Common myeloid progenitor, CD34-positive (primary cell): ENCODE measurements around the gene SEZ6.

Experiments used
- CTCF ChIA-PET: fragments of 350-600 bp; sonication (Branson Sonifier 250); formaldehyde crosslinking; loops from one replicate; lab custom pipeline; 2021; ENCODE audit warnings: antibody characterized with exemption; lab: Charles Lee
- POLR2A ChIA-PET: fragments of 350-600 bp; sonication (Branson Sonifier 250); formaldehyde crosslinking; loops from one replicate; lab custom pipeline; 2021; ENCODE audit warnings: antibody characterized with exemption; lab: Charles Lee
- DNase-seq, 3 donors: peaks; one replicate each; pipeline versions ENCODE4 v3.0.0 to v3.0.0-alpha.2; 2013
- H3K27ac ChIP-seq, 2 experiments: 1 replicate in 1 of 2; 2 replicates in 1 of 2; pipeline ENCODE4 v1.7.0; 2013; ENCODE audit warnings: inconsistent platforms in 2 of 2, low read length in 2 of 2, mild to moderate bottlenecking in 2 of 2, low read depth in 1 of 2, moderate library complexity in 1 of 2; ENCODE audit not compliant: severe bottlenecking in 2 of 2, insufficient read depth in 1 of 2, poor library complexity in 1 of 2
- H3K27me3 ChIP-seq, 5 experiments: replicated peaks in 2 of 5; 1 replicate in 3 of 5; 2 replicates in 2 of 5; pipeline versions ENCODE4 v1.6.1 to v1.7.0; 2013; ENCODE audit warnings: low read length in 4 of 5, mild to moderate bottlenecking in 2 of 5, moderate library complexity in 2 of 5, inconsistent platforms in 1 of 5; ENCODE audit not compliant: insufficient read depth in 5 of 5, control insufficient read depth in 4 of 5
- H3K36me3 ChIP-seq, 4 experiments: 1 replicate in 2 of 4; 2 replicates in 2 of 4; pipeline versions ENCODE4 v1.6.1 to v1.7.0; 2013; ENCODE audit warnings: low read length in 3 of 4, control low read depth in 1 of 4, mild to moderate bottlenecking in 1 of 4; ENCODE audit not compliant: control insufficient read depth in 4 of 4, insufficient read depth in 4 of 4
- H3K4me1 ChIP-seq, 4 experiments: 1 replicate in 3 of 4; 2 replicates in 1 of 4; pipeline versions ENCODE4 v1.6.1 to v1.7.1; 2013; ENCODE audit warnings: low read length in 3 of 4, mild to moderate bottlenecking in 3 of 4, control low read depth in 1 of 4, inconsistent platforms in 1 of 4, moderate library complexity in 1 of 4; ENCODE audit not compliant: control insufficient read depth in 4 of 4, insufficient read depth in 4 of 4; ENCODE audit errors: control extremely low read depth in 1 of 4
- H3K4me3 ChIP-seq, 7 experiments: 1 replicate in 4 of 7; 2 replicates in 3 of 7; pipeline versions ENCODE4 v1.5.1 to v1.7.0; 2013; ENCODE audit warnings: mild to moderate bottlenecking in 7 of 7, low read length in 6 of 7, moderate library complexity in 6 of 7, inconsistent platforms in 2 of 7, low read depth in 2 of 7, control low read depth in 1 of 7; ENCODE audit not compliant: insufficient read depth in 4 of 7, control insufficient read depth in 1 of 7; ENCODE audit errors: extremely low read depth in 1 of 7
- H3K9me3 ChIP-seq, 5 experiments: 1 replicate in 4 of 5; 2 replicates in 1 of 5; pipeline versions ENCODE4 v1.6.1 to v1.7.1; 2013; ENCODE audit warnings: low read length in 4 of 5, mild to moderate bottlenecking in 2 of 5, inconsistent platforms in 1 of 5, low read depth in 1 of 5, moderate library complexity in 1 of 5; ENCODE audit not compliant: control insufficient read depth in 4 of 5, insufficient read depth in 2 of 5; ENCODE audit errors: control extremely low read depth in 1 of 5
- WGBS: methylation state at CpG from one replicate; pipeline ENCODE4 v1.1.5; 2013; ENCODE audit not compliant: insufficient coverage; 5-methylcytosine and 5-hydroxymethylcytosine counted together

SEZ6 gene

DNA sequence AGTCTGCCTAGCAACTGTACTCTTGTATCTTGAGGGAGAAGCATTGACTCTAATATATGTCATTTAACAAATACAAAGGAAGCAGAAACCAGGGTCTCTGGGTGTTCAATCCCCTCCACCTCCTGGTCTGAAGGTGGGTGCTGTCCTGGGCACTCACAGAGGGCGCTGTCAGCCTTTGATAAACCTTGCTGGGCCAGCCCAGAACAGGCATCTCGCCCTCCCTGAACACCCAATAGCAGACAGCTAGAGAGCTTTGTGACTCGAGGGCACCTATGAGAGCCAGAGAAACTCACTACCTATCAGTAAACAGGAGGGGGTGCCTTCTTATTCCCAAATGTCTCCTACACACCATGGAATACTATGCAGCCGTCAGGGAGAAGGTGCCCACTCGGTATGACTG is 30.8 kb upstream of the SEZ6 start:
- DNase-seq: no peak
- Histone ChIP-seq H3K36me3 (no peaks in the 10 kb centered on the region), H3K4me3 (no peak overlapping the region), H3K4me1 (peaks cover 0 to 6% (median 3%) of the 10 kb centered on the region in 4 experiments), H3K27ac (no peak overlapping the region), H3K27me3 (peaks cover 8 to 43% (median 11%) of the 10 kb centered on the region in 5 experiments), H3K9me3 (peaks cover 0 to 24% (median 11%) of the 10 kb centered on the region in 5 experiments)
- ChIA-PET POLR2A (no interaction called here), CTCF (interaction anchor here (1.0 to 1.3 kb wide), 2 partner anchors 12 to 21 kb away, joined by 3 to 4 read pairs; no protein-coding TSS in a partner anchor)
- 82% methylated on average over 3 of the region's 5 CpGs for WGBS

DNA sequence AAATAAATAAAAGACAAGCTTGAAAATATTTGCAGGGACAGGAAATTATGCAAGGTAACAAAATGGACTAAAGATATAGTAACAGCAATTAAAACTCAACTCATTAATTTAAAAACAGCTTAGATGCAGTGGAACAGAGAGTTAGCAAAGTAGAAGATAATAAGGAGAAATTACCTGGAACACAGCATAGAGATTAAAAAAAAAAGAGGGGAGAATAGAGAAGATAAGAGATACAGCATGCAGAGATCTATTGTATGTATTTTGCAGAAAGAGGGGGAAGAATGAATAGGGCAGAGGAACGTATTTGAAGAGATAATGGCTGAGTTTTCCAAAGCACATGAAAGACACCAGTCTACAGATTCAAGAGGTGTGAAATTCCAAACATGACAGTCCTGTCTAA is 28.7 kb upstream of the SEZ6 start:
- Histone ChIP-seq H3K27me3 (peaks cover 8 to 44% (median 14%) of the 10 kb centered on the region in 5 experiments), H3K9me3 (peaks cover 0 to 24% (median 11%) of the 10 kb centered on the region in 5 experiments), H3K4me3 (no peak overlapping the region), H3K4me1 (peaks cover 0 to 8% (median 4%) of the 10 kb centered on the region in 4 experiments), H3K36me3 (no peaks in the 10 kb centered on the region), H3K27ac (no peak overlapping the region)
- ChIA-PET CTCF (no interaction called here), POLR2A (no interaction called here)
- no peak for DNase-seq
- no CpG with 5 or more reads among the region's 1 CpG for whole genome bisulfite sequencing

DNA sequence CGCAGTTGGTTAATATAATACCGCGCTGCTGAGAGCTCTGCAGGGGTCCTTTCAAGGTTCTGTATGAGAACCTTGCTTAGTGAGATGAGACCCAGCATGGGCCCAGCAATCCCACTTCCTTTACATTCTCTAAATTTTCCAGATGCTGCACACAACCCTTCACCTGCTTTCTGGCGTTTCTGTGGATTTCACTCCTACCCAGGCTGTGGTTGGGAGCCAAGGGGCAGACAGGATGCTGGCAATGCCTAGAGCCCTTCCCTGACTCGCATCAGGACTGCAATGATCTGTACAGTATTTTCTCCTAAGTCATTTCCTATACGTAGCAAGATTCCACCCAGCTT is 27.0 kb upstream of the SEZ6 start:
- no peak overlapping the region for H3K4me3 ChIP-seq
- H3K9me3 ChIP-seq: peaks cover 0 to 24% (median 11%) of the 10 kb centered on the region in 5 experiments
- no peak overlapping the region for H3K27ac ChIP-seq
- peaks cover 0 to 8% (median 4%) of the 10 kb centered on the region in 4 experiments for H3K4me1 ChIP-seq
- ChIA-PET CTCF (interaction anchor here (1.0 to 1.6 kb wide), 3 partner anchors 14 to 18 kb away, joined by 3 to 6 read pairs (median 3); no protein-coding TSS in a partner anchor), POLR2A (no interaction called here)
- WGBS: 59% methylated on average over 4 of the region's 6 CpGs
- no peaks in the 10 kb centered on the region for H3K36me3 ChIP-seq
- DNase-seq: no peak
- H3K27me3 ChIP-seq: peaks cover 4 to 39% (median 14%) of the 10 kb centered on the region in 5 experiments

DNA sequence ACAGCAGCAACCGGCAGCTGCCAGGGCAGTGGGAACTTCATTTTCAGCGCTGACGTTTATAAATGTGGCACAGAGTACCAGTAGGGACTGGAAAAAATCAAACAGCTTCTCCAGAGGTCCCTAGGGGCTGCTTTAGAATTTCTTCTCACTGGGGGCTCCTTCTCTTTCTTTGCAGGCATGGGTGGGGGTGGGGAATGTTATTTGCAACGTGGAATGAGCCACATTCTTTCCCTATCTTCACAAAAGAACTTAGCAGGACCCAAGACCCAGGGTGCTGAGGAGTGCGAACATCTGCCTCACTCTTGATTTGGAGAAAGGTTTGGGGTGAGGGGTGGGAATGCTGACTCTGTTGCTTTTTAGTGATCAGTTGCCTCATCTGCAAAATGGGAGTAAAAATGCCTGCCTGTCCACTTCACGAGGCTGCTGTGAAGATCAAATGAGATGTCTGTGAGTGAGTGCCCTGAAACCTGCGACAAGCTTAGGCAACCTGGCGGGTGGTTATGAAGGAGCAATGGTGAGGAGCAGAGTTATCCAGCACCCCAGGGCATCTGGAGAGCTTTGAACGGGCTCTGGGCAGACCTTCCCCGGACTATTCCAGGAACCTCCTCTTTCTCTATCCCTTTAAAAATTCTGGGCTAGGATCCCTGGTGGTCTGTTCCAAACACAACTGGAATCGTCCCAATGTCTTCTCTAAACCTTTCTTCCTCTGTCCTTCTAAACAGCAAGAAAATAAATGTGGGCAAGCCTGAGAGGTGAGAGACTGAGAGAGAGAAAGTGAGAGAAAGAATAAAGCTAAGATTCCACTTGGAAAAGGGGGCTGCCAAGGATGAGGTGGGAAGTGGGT is 26.4 kb upstream of the SEZ6 start:
- Histone ChIP-seq H3K4me1 (peaks cover 0 to 8% (median 4%) of the 10 kb centered on the region in 4 experiments), H3K27me3 (peaks cover 4 to 33% (median 15%) of the 10 kb centered on the region in 5 experiments), H3K4me3 (no peak overlapping the region), H3K9me3 (peaks cover 0 to 24% (median 11%) of the 10 kb centered on the region in 5 experiments), H3K27ac (no peak overlapping the region), H3K36me3 (no peaks in the 10 kb centered on the region)
- 54% methylated on average over 9 of the region's 11 CpGs for WGBS
- ChIA-PET POLR2A (no interaction called here), CTCF (interaction anchor here (0.5 to 1.6 kb wide), 4 partner anchors 11 to 18 kb away, joined by 3 to 6 read pairs (median 3); no protein-coding TSS in a partner anchor)
- no peak for DNase-seq

GRCh38 chr17:29031488-29031887 is 25.7 kb upstream of the SEZ6 start:
- Histone ChIP-seq H3K4me1 (peaks cover 0 to 8% (median 4%) of the 10 kb centered on the region in 4 experiments), H3K27me3 (peaks cover 4 to 32% (median 15%) of the 10 kb centered on the region in 5 experiments), H3K36me3 (no peaks in the 10 kb centered on the region), H3K4me3 (no peak overlapping the region), H3K27ac (no peak overlapping the region), H3K9me3 (peaks cover 0 to 24% (median 11%) of the 10 kb centered on the region in 5 experiments)
- ChIA-PET POLR2A (no interaction called here), CTCF (interaction anchor here (0.5 kb wide), 1 partner anchor 10 kb away, joined by 3 read pairs; no protein-coding TSS in a partner anchor)
- DNase-seq: peak in 1 of 3 donors; percentile 19
- WGBS: 45% methylated on average over 4 of the region's 5 CpGs

DNA sequence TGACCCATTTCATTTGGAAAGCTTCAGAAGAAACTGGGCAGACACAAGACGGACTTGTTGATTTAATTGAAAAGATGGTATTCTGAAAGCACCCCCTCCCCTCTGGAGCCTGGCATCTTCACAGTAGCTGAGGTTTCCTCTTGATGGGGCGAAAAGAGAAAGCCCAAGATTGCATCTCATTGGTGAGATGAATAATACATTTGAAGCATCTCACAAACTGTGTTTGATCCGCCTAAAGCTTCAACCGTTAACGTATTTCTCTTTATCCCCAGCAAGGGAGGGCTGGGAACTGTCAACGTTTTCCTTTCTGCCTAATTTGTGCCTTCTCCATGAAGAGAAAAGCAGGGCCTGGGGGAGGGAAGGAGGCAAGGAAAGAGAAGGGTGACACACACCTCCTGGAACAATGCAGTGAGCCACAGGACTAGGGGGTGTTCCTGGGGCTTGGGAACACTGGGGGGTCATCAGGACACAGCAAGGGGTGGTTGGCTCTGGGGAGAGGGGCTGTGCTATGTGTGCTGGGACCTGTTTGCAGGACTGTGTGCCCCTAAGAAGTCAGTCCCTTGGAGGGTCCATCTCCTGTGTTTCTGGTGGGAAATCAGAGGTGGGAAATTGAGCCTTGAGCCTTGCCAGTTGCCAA is 18.6 kb upstream of the SEZ6 start:
- WGBS: 77% methylated on average over 5 of the region's 6 CpGs
- POLR2A ChIA-PET: interaction anchor here (0.6 to 1.5 kb wide), 2 partner anchors 10 to 15 kb away, joined by 3 read pairs; no protein-coding TSS in a partner anchor

More for the DNA sequence above, 18.6 kb upstream of the SEZ6 start:
- Histone ChIP-seq H3K4me3 (peak overlapping the region in 1 of 7 experiments; percentile 12), H3K4me1 (peaks cover under 1 to 22% (median 19%) of the 10 kb centered on the region in 4 experiments), H3K27me3 (peaks cover 0 to 23% (median 6%) of the 10 kb centered on the region in 5 experiments), H3K36me3 (no peaks in the 10 kb centered on the region), H3K9me3 (no peaks in the 10 kb centered on the region), H3K27ac (no peak overlapping the region)
- DNase-seq: no peak
- CTCF ChIA-PET: interaction anchor here (0.6 to 1.3 kb wide), 2 partner anchors 14 to 24 kb away, joined by 3 read pairs; no protein-coding TSS in a partner anchor
